Ovary (tissue), 3 donors: ENCODE data around the gene FNIP1.

Source experiments
- POLR2A ChIP-seq: fragments of 450-650 bp; IDR thresholded peaks from one replicate; pipeline ENCODE4 v1.6.1; 2017; ENCODE audit warnings: antibody characterized with exemption, mild to moderate bottlenecking, moderate library complexity
- TF ChIP-seq, protein P1 (sequence below), 3 donors: fragments of 450-650 bp in 2 of 3; fragments of 200-600 bp in 1 of 3; IDR thresholded peaks; one replicate each; pipeline versions ENCODE4 v1.5.1 to v1.8.0; 2016 to 2022; ENCODE audit warnings: antibody characterized with exemption in 3 of 3, mild to moderate bottlenecking in 1 of 3
- donor health status: DM: no; HTN: no; CAD: no.

GRCh38 chr5:131783357-131783756 is 13.5 kb downstream of the FNIP1 start:
- TF ChIP-seq, protein P1, sequence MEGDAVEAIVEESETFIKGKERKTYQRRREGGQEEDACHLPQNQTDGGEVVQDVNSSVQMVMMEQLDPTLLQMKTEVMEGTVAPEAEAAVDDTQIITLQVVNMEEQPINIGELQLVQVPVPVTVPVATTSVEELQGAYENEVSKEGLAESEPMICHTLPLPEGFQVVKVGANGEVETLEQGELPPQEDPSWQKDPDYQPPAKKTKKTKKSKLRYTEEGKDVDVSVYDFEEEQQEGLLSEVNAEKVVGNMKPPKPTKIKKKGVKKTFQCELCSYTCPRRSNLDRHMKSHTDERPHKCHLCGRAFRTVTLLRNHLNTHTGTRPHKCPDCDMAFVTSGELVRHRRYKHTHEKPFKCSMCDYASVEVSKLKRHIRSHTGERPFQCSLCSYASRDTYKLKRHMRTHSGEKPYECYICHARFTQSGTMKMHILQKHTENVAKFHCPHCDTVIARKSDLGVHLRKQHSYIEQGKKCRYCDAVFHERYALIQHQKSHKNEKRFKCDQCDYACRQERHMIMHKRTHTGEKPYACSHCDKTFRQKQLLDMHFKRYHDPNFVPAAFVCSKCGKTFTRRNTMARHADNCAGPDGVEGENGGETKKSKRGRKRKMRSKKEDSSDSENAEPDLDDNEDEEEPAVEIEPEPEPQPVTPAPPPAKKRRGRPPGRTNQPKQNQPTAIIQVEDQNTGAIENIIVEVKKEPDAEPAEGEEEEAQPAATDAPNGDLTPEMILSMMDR (IDR thresholded peaks at IDR 0.05), result no peak
- TF ChIP-seq POLR2A, result no peak
